Ramos (cell line): ENCODE measurements around the gene LIMCH1.

Experiments
- in situ Hi-C: fragments of 300-500 bp; cut with MboI; formaldehyde crosslinking; loops from one replicate; pipeline ENCODE4 v1.14.3; 2022; ENCODE audit warnings: low sequenced_read_pairs; ENCODE audit not compliant: unreplicated experiment

Gene LIMCH1

GRCh38 chr4:41530741-41531140 lies 7.2 kb upstream of the LIMCH1 start:
- in situ Hi-C loops = no loop called here

GRCh38 chr4:41532336-41532735 lies 5.6 kb upstream of the LIMCH1 start:
- in situ Hi-C loops = no loop called here

GRCh38 chr4:41532882-41533281 lies 5.1 kb upstream of the LIMCH1 start:
- in situ Hi-C loops = no loop called here

DNA sequence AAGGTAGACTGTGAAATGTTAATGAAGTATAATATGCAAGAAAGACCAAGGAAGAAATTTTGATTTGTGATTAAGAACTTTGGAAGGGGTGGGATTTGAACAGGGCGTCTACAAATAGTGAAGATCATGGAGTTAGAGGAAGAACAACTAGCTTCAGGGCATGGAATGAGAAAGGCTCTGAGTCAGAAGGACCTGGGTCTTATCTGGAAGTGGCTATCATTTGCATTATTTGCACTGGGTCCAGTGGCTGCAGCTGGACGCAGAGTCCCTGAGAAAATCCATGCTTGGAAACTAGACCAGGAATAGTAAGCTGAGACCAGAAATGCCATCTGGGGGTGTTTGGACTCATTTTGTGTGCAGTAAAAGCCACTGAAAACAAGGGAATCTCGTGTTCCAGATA lies 4.3 kb upstream of the LIMCH1 start:
- in situ Hi-C loops = no loop called here

DNA sequence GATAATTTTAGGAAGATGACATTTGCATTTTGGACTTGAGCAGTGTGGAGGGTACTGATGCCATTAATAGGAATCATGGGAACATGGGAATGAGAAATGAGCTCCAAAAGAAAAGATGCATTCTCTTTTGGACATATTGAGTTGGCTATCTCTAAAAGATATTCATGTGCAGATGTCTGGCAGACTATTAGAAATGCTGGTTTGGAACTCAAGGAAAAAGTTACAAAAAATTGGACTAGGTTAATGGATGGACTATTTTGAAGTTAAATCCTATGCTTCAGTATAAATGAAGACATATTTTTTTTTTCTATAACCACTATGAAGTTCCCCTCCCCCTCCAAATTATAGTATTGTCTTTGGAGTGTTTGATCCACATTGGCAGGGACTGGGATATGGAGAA lies 3.6 kb upstream of the LIMCH1 start:
- in situ Hi-C loops = no loop called here

DNA sequence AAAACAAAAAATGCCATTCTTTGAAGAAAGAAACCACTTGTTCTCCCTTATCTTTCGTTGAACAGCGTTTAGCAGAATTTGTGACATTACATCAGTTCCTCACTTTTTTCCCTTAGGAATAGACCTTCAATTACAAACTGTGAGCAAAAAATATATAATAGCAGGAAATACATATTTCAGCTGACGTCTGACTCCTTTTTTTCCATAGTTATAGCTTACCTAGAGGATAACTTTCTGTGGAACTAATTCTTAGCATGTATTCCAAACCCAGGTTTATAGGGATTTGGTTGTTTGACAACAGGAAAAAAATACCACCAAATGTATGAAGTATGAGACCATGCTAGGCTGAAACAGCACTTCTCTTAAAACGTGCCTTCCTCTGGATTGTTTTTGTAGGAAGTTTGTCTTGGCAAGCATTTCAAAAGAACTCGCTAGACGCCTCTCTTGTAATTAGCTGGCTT lies 2.0 kb upstream of the LIMCH1 start:
- in situ Hi-C loops = no loop called here

DNA sequence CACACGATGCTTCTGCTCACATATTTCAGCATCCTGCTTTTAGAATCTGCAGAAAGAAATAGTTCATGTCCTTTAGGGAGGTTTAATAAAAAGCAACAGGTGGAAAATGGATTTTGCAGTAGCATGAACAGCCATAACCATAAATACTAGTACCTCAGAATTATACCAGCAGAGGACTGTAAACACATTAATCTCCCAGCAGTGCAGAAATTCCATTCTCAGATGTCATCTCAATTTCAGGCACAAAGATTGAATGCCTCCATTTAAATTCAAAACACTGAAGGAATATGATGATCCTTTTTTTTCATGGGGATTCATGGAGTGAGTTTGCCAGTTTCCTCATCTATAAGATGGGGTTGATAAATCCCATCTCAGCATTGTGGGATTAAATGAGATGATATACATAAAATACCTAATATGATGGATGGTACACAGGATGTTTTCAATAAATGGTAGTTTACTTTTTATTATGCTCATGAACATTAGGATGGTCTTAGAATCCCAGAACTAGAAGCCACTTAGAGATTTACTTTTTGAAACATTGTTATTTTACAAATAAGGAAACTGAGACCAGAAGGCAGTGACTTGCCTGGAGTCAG lies 566 bp upstream of the LIMCH1 start:
- in situ Hi-C loops = no loop called here

DNA sequence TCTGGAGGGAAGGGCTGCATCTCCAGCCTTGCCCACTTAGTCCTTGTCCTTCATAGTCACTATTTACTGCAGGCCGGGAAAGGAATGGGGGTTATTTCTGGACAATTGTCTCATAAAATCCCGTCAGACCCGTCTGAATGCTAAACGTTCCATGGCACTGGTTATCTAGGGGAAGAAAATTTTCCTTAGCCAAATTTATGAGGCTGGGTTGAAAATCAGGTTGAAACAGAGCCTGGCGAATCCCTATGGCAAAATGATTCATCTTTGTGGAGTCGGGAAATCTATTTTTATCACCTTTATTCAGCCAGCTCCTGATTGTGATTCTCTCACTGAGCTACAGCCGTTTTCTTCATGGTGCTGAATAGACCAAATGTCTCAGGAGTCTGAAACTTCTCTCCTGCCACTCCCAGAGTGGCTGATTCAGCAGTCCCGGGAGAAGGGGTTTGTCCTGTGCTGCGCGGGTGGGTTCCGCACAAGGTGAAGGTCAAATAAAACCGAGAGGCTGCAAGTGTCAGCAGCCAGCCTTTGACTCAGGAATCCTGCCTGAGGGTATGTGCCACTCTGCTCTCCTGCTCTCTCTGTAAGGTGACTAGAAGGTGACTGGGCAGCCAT lies 1.0 kb downstream of the LIMCH1 start:
- in situ Hi-C loops = no loop called here

DNA sequence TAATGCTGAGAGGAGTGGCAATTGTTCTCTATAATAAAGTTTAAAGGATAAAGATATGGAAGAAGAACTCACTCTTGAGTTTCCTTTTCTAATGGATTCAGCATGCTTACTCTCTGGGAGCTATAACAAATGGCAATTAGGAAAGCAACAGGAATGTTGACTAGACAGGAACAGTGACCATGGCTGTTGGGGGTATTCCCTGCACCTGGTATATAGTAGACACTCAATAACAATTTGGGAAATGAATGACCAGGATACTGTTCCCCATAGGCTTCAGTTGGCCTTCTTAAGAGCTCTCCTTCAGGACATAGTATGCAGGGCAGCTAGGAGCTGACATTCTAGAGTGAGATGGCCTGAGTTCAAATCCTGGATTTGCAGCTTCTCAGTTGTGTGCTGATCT lies 1.8 kb downstream of the LIMCH1 start:
- in situ Hi-C loops = no loop called here

GRCh38 chr4:41540687-41541086 lies 2.7 kb downstream of the LIMCH1 start:
- in situ Hi-C loops = no loop called here

- in situ Hi-C loops = no loop called here
These were observed 3.7 kb downstream of the LIMCH1 start for GRCh38 chr4:41541687-41542094.

GRCh38 chr4:41542526-41543275 lies 4.7 kb downstream of the LIMCH1 start:
- in situ Hi-C loops = no loop called here

GRCh38 chr4:41545238-41545637 lies 7.3 kb downstream of the LIMCH1 start:
- in situ Hi-C loops = no loop called here

DNA sequence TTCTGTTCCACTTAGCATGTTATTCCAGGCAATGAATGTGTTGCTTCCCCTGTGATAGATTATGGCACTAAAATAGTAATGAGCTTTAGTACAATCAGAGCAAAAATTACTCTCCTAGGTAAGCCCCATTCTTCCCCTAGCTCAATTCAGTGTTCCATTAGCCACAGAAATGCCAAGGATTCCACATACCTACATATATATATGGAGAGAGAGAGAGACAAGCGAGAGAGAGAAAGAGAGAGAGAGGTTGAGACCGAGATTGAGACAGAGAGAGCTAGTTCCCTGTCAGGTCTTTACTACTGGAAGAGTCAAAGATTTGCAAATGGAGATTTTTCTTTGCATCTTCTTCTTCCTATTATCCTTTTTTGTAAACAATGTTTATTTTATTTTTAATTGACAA lies 8.7 kb downstream of the LIMCH1 start:
- in situ Hi-C loops = no loop called here

GRCh38 chr4:41548305-41548880 lies 10.4 kb downstream of the LIMCH1 start:
- in situ Hi-C loops = no loop called here

GRCh38 chr4:41549478-41549877 lies 11.5 kb downstream of the LIMCH1 start:
- in situ Hi-C loops = no loop called here

GRCh38 chr4:41550308-41550707 lies 12.4 kb downstream of the LIMCH1 start:
- in situ Hi-C loops = no loop called here

DNA sequence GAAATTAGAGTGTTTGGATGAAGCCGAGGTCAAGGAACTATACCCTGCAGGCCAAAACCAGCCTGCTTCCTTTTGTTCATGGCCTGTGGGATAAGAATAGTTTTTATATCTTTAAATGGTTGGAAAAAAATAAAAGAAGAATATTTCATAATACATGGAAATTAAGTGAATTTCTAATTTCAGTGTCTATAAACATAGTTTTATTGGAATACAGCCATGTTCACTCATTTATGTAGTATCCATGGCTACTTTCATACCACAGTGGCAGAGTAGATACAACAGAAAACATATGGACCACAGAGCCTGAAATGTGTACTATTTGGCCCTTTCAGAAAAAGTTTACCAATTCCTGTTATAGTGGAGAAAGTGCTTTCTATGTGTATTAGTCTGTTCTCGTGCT lies 13.6 kb downstream of the LIMCH1 start:
- in situ Hi-C loops = no loop called here

GRCh38 chr4:41554905-41555304 lies 16.9 kb downstream of the LIMCH1 start:
- in situ Hi-C loops = no loop called here

DNA sequence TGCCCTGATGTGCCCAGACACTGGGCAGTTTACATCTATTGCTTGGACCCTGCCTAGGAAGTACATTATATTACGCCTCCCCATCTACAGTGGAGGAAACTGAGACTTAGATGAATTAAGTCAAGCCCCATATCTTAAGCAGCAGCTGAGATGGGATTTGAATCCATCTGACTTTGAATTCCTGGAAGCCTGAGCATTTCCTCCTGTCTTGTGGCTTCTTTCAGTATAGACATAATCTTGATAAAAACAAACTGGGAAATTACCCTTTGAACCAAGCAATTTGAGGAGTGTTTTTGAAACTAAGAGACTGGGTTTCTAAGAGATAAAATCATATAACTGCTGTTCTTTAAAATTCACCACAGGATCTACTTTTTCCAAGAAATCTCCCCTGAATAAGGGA lies 18.6 kb downstream of the LIMCH1 start:
- in situ Hi-C loops = no loop called here

- in situ Hi-C loops = no loop called here
These were observed 22.1 kb downstream of the LIMCH1 start for GRCh38 chr4:41559940-41560516.
